HG03457 (cell line): Measurements from ENCODE around the gene CDC123.
"Not testable (repeated sequence)": the region's sequence is repeated elsewhere in the genome, so short reads cannot be mapped to it uniquely, and the experiment has no call there.

Experiments used
- ATAC-seq: cut with Tn5 transposase; IDR thresholded peaks from one replicate; pipeline ENCODE4 v1.9.1; 2021; ENCODE audit warnings: moderate number of reproducible peaks; ENCODE audit not compliant: unreplicated experiment

The CDC123 gene

DNA sequence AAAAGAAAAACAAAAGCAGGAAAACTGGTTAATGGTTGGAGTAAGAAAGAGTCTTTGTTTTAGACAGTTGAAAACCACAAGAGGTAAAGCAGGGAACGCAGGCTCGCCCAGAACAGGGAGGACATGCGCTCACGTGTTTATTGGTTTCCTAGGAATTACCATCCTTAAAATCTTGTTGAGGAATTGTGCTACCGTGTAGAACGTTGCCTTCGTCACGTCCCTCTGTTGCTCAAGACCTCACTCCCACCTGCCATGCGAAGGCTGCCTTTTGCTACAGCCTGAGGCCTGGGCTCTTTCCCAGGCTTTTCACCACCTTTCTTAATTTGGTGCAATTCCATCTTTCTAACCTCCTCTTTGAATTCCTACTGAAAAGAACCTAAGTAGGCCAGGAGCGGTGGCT, 91.8 kb downstream of the CDC123 start:
- no peak for ATAC-seq

DNA sequence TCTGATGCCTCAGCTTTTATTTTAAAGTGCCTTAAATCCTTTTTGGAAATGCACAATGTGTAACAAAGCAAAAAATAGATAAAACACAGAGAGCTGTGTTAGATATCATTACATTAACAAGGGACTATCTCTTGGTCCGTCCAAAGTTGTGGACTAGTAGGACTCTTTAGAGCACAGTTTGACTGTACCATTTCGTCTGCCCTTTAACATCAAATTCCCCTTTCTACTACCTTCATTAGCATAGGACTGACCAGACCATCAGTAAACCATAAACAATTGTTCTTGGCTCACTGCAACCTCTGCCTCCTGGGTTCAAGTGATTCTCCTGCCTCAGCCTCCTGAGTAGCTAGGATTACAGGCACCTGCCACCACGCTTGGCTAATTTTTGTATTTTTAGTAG, 101.8 kb downstream of the CDC123 start:
- ATAC-seq = not testable (repeated sequence)

DNA sequence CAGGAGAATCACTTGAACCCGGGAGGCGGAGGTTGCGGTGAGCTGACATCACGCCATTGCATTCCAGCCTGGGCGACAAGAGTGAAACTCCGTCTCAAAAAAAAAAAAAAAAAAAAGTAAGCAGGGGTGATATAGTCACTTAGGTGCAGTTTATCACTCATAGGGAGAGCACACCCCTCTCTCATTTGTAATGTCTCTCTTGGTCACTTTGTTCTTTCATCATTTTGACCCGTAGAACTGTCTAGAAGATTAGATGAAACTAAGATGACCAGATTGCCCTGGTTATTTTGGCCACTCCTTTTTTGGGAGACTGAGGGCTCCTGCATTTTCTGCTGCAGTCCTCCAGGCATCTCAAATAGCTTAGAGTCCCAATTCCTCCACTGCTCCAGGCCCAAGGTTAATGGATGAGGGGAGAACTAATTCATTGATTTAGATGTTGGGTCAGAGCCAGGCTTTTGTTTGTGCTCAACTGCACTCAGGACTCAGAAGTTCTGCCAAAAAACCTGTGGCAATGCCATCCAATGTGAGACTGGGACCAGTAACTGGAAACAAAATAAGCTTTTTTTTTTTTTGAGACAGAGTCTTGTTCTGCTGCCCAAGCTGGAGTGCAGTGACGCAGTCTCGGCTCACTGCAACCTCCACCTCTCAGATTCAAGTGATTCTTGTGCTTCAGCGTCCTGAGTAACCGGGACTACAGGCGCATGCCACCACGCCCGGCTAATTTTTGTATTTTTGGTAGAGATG, 103.4 kb downstream of the CDC123 start:
- no peak for ATAC-seq
